Breast epithelium (tissue), 4 donors: ENCODE results near the gene BNC2. TPM values are rescaled to one million over a fixed set of nuclear protein-coding genes. Genes with fewer than 3 reads are reported as not detected.
A peak's percentile ranks its signal among the peaks of the same experiment; 100 is the strongest.

Experiments used
- DNase-seq, 2 donors: peaks; one replicate each; pipeline ENCODE4 v3.0.0-alpha.2; 2019; ENCODE audit warnings: low spot score in 2 of 2
- H3K27ac ChIP-seq, 2 donors: fragments of 200-600 bp; sonication (generic) in 1 of 2; one replicate each; pipeline ENCODE4 v1.5.1; 2016 to 2019; ENCODE audit warnings: mild to moderate bottlenecking in 1 of 2
- H3K27me3 ChIP-seq, 2 donors: fragments of 200-600 bp; sonication (generic) in 1 of 2; one replicate each; pipeline versions ENCODE4 v1.5.1 to v1.6.0; 2017 to 2019; ENCODE audit warnings: control low read depth in 1 of 2, mild to moderate bottlenecking in 1 of 2
- H3K36me3 ChIP-seq: fragments of 200-600 bp; one replicate; pipeline ENCODE4 v1.5.1; 2019
- H3K4me1 ChIP-seq, 2 donors: fragments of 200-600 bp; sonication (generic); one replicate each; pipeline ENCODE4 v1.5.1; 2016 to 2019; ENCODE audit warnings: control low read depth in 1 of 2
- H3K4me3 ChIP-seq, 3 donors: fragments of 200-600 bp; sonication (generic); 1 replicate in 2 of 3; 2 replicates in 1 of 3; pipeline ENCODE4 v1.5.1; 2016 to 2019; ENCODE audit warnings: mild to moderate bottlenecking in 3 of 3, moderate library complexity in 2 of 3
- H3K9me3 ChIP-seq, 2 donors: fragments of 200-600 bp; sonication (generic) in 1 of 2; one replicate each; pipeline ENCODE4 v1.5.1; 2016 to 2019; ENCODE audit warnings: control low read depth in 1 of 2
- POLR2A ChIP-seq: fragments of 450-650 bp; IDR thresholded peaks from one replicate; pipeline ENCODE4 v1.6.1; 2016; ENCODE audit warnings: antibody characterized with exemption, mild to moderate bottlenecking, moderate library complexity
- POLR2AphosphoS5 ChIP-seq, 3 donors: sonication (generic); formaldehyde crosslinking; IDR thresholded peaks; one replicate each; pipeline ENCODE4 v1.6.1; 2017; ENCODE audit warnings: antibody characterized with exemption in 3 of 3
- intact Hi-C: fragments of 100-400 bp; cut with DNase I; formaldehyde crosslinking; loops from one replicate; pipeline ENCODE4 v1.15.1; 2023; ENCODE audit warnings: low total_unique reads
- total RNA-seq, 3 donors: library from RNA; depleted of rRNA; stranded (reverse); fragments of >200 nt; gene quantifications; one replicate each; pipeline ENCODE4 v1.1.0, GENCODE V29; 2016
- TF ChIP-seq, protein P1 (sequence below), 3 donors: fragments of 450-650 bp; IDR thresholded peaks; one replicate each; pipeline ENCODE4 v1.5.1; 2016 to 2017; ENCODE audit warnings: antibody characterized with exemption in 3 of 3, mild to moderate bottlenecking in 3 of 3, moderate library complexity in 3 of 3

The BNC2 gene
- total RNA-seq, 3 donors from 2014 or later = 15.8 to 21.1 (median 17.0) TPM

- H3K27me3 ChIP-seq = no peaks in the 10 kb centered on the region
- TF ChIP-seq POLR2AphosphoS5 (IDR thresholded peaks at IDR 0.05) (no peak), POLR2A (no peak)
- TF ChIP-seq, protein P1, sequence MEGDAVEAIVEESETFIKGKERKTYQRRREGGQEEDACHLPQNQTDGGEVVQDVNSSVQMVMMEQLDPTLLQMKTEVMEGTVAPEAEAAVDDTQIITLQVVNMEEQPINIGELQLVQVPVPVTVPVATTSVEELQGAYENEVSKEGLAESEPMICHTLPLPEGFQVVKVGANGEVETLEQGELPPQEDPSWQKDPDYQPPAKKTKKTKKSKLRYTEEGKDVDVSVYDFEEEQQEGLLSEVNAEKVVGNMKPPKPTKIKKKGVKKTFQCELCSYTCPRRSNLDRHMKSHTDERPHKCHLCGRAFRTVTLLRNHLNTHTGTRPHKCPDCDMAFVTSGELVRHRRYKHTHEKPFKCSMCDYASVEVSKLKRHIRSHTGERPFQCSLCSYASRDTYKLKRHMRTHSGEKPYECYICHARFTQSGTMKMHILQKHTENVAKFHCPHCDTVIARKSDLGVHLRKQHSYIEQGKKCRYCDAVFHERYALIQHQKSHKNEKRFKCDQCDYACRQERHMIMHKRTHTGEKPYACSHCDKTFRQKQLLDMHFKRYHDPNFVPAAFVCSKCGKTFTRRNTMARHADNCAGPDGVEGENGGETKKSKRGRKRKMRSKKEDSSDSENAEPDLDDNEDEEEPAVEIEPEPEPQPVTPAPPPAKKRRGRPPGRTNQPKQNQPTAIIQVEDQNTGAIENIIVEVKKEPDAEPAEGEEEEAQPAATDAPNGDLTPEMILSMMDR (IDR thresholded peaks at IDR 0.05) = no peak
Observed at GRCh38 chr9:16516891-16517290, 353.6 kb downstream of the BNC2 start.

GRCh38 chr9:16515879-16516301 is 354.6 kb downstream of the BNC2 start:
- H3K4me3 ChIP-seq = no peak overlapping the region
- intact Hi-C loops = no loop called here
- no peak for DNase-seq
- H3K36me3 ChIP-seq = no peaks in the 10 kb centered on the region
- no peaks in the 10 kb centered on the region for H3K4me1 ChIP-seq
- H3K27me3 ChIP-seq = no peaks in the 10 kb centered on the region
- TF ChIP-seq POLR2AphosphoS5 (IDR thresholded peaks at IDR 0.05) (no peak), POLR2A (no peak)
- TF ChIP-seq, protein P1 (IDR thresholded peaks at IDR 0.05) = no peak
- no peaks in the 10 kb centered on the region for H3K9me3 ChIP-seq
- H3K27ac ChIP-seq = peak overlapping the region in 1 of 2 donors; percentile 40

More at GRCh38 chr9:16516891-16517290, 353.6 kb downstream of the BNC2 start:
- no peak for DNase-seq
- H3K27ac ChIP-seq = no peak overlapping the region
- H3K4me1 ChIP-seq = no peaks in the 10 kb centered on the region
- no peaks in the 10 kb centered on the region for H3K36me3 ChIP-seq
- H3K9me3 ChIP-seq = no peaks in the 10 kb centered on the region
- no peak overlapping the region for H3K4me3 ChIP-seq
- intact Hi-C loops = no loop called here

DNA sequence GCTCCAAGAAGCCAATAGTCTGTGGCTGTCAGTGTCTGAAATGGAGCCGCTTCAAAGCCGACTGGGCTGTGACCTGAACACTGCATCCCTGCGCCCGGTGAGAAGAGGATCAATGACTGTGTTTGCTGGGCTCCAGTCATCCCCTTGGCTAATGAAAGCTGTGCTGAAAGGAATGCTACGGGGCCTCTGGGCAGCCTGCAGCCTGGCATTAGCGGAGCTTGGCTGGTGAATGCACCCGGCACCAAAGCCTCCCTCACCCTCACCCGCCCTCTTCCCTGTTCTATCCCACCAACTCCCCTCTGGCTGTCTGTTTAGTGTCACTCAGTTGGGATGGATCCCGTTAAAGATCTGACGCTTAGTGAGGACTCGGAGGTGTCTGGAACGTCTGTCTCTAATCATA is 355.3 kb downstream of the BNC2 start:
- H3K4me3 ChIP-seq = no peak overlapping the region
- H3K4me1 ChIP-seq = no peaks in the 10 kb centered on the region
- no peaks in the 10 kb centered on the region for H3K27me3 ChIP-seq
- DNase-seq = no peak
- TF ChIP-seq, protein P1 (IDR thresholded peaks at IDR 0.05) = no peak
- no peak for TF ChIP-seq POLR2A
- TF ChIP-seq POLR2AphosphoS5 (IDR thresholded peaks at IDR 0.05) = no peak
- H3K27ac ChIP-seq = no peak overlapping the region
- no peaks in the 10 kb centered on the region for H3K36me3 ChIP-seq
- intact Hi-C loops = no loop called here
- no peaks in the 10 kb centered on the region for H3K9me3 ChIP-seq

- DNase-seq = no peak
- Histone ChIP-seq H3K9me3 (no peaks in the 10 kb centered on the region), H3K27me3 (no peaks in the 10 kb centered on the region), H3K4me1 (no peaks in the 10 kb centered on the region), H3K36me3 (no peaks in the 10 kb centered on the region), H3K27ac (no peak overlapping the region), H3K4me3 (no peak overlapping the region)
- intact Hi-C loops = no loop called here
- TF ChIP-seq POLR2AphosphoS5 (IDR thresholded peaks at IDR 0.05) (no peak), POLR2A (no peak)
- TF ChIP-seq, protein P1 (IDR thresholded peaks at IDR 0.05) = no peak
Observed at GRCh38 chr9:16514131-16514530, 356.3 kb downstream of the BNC2 start.

DNA sequence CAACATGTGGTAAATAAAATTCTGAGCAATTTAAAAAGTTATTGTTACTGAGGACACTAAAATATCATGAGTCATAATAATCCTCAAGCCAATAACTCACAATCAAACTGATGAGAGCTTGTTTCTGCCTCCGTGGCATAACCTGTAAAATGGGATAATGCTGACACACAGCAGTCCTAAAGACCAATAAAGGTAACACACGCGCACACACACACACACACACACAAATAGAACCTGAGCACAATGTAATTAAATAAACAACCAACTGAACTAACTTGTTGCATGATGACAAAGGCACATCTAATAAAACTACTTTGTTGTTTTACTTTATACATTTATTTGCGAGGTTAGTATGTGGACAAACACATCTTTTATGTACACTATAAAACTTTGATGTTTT is 358.2 kb downstream of the BNC2 start:
- intact Hi-C loops = no loop called here
- TF ChIP-seq POLR2AphosphoS5 (IDR thresholded peaks at IDR 0.05) (no peak), POLR2A (no peak)
- TF ChIP-seq, protein P1 (IDR thresholded peaks at IDR 0.05) = no peak

More for the DNA sequence above, 358.2 kb downstream of the BNC2 start:
- no peaks in the 10 kb centered on the region for H3K9me3 ChIP-seq
- no peaks in the 10 kb centered on the region for H3K27me3 ChIP-seq
- H3K4me1 ChIP-seq = no peaks in the 10 kb centered on the region
- no peak overlapping the region for H3K27ac ChIP-seq
- H3K36me3 ChIP-seq = no peaks in the 10 kb centered on the region
- DNase-seq = no peak
- no peak overlapping the region for H3K4me3 ChIP-seq
